Measurements from ENCODE around the gene PPAN.

The PPAN gene

GRCh38 chr19:10113964-10114650 is 7.9 kb downstream of the PPAN start:
- DNase-seq = no peak

- DNase-seq = no peak
These were observed 8.7 kb downstream of the PPAN start for GRCh38 chr19:10114651-10115391.

- DNase-seq = no peak
These were observed 9.4 kb downstream of the PPAN start for GRCh38 chr19:10115392-10116084.

DNA sequence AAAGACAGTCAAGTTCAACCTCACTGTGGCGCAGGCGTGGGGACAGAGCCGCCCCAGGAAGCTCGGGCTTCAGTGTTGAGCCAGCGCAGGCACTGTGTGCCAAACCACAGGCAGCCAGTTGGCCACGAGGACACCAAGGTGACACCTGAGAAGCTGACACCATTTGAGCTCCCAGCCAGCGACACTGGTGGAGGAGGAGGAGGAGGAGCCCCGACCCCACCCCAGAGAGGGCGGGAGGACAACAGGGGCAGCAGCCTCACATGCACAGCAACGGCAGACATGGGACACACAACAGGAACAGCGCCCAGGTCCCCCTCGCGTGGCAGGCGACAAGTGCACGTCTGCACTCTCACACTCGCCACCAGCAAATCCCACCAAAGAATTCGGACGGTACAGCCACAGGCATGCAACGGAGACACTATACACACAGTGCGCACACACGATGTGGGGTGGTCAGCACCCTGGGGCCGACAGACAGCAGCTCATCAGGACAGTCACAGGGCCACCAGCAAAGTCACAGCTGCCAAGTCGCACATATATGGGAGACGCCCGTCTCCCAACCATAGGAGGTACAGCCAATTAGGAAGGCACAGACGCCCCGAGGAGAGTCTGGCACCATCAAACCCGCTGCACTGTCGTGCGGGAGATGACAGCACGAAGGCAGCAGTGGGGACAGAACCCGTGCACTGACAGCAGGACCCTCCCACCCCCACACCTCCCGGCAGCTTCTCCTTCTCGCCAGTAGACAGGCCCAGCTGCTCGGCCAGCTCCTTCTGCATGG is 10.1 kb downstream of the PPAN start:
- no peak for DNase-seq

GRCh38 chr19:10116866-10117616 is 10.9 kb downstream of the PPAN start:
- no peak for DNase-seq

- DNase-seq = no peak
These were observed 12.8 kb downstream of the PPAN start for GRCh38 chr19:10118960-10119359.

DNA sequence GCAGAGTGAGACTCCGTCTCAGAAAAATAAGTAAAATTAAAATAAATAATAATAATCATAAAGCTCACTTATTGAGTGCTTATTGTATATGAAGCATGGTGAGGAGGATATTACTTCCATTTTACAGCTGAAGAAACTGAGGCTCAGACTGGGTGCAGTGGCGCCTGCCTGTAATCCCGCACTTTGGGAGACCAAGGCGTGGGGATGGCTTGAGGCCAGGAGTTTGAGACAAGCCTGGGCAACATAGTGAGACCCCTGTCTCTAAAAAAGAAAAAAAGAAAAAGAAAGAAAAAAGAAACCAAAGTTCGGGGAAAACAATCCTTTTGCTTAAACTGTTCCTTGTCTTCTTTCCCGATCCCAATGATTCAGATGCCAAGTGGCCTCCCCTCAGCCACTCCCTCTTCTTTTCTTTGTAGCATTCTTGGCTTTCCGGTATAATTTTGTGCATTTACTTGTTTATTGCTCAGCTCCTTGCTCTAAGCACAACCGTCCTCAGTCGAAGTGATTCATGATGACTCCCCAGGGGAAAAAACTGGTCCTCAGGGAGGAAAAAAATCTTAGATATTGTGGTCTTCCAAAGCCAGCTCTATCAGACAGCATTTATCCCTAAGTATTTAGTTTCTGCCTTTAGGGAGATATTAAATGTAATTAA is 14.5 kb downstream of the PPAN start:
- DNase-seq = no peak

DNA sequence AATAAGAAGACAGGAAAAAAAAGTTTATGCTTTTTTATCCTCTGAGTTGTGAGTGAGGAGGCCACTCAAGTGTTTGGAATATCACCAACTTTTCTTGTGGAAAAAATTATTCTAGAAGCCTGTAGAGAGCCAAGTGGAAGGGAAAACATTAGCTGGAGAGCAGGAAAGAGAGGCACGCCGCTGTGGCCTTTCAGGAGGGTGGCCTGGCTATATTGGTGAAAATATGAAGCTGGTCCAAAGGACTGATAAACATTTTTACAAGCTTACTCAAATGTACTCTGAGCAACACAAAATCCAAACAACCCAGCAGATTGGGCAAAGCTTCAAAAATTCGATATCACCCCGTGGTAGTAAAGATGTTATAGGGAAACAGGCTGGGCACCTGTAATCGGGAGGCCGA is 15.9 kb downstream of the PPAN start:
- no peak for DNase-seq

DNA sequence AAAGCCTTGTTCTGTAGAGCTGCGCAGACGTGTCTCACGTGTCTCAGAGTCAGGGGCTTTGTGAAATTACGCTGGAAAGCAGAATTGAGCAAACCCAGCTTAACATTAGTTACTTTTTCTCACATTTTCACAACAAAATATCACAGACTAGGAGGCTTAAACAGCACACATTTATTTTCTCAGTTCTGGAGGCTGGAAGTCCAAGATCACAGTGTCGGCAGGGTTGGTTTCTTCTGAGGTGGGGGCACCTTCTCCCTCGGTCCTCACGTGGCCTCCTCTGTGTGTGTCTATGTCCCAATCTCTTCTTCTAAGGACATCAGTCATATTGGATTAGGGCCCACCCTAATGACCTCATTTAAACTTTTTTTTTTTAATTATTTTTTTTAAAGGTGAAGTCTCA is 18.3 kb downstream of the PPAN start:
- DNase-seq = no peak

- peak; percentile 74 to 82 for DNase-seq
These were observed 20.1 kb downstream of the PPAN start for GRCh38 chr19:10126213-10126639.

DNA sequence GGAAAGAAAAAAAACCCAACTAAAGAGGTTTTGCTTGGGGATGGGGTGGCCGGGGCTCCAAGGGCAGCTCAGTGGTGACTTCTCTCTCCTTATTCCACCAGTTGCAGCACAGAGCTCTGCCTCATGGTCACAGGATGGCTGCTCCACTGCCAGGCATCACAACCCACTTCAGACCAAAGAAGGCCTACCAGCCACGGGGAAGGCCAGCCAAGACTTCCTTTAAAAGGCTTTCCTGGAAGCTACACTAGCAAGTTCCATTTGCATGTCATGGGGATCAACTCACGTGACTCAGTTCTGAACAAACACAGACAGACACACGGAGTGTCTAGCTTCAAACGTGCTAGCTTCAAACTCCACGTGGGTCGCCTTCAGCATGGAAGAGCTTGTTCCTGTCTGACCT is 26.7 kb downstream of the PPAN start:
- DNase-seq = peak; percentile 49 to 75

- no peak for DNase-seq
These were observed 27.4 kb downstream of the PPAN start for GRCh38 chr19:10133596-10133995.

- DNase-seq = no peak
These were observed 27.9 kb downstream of the PPAN start for GRCh38 chr19:10134040-10134439.

GRCh38 chr19:10135551-10136334 is 29.6 kb downstream of the PPAN start:
- no peak for DNase-seq

GRCh38 chr19:10136936-10137335 is 30.8 kb downstream of the PPAN start:
- DNase-seq = no peak

DNA sequence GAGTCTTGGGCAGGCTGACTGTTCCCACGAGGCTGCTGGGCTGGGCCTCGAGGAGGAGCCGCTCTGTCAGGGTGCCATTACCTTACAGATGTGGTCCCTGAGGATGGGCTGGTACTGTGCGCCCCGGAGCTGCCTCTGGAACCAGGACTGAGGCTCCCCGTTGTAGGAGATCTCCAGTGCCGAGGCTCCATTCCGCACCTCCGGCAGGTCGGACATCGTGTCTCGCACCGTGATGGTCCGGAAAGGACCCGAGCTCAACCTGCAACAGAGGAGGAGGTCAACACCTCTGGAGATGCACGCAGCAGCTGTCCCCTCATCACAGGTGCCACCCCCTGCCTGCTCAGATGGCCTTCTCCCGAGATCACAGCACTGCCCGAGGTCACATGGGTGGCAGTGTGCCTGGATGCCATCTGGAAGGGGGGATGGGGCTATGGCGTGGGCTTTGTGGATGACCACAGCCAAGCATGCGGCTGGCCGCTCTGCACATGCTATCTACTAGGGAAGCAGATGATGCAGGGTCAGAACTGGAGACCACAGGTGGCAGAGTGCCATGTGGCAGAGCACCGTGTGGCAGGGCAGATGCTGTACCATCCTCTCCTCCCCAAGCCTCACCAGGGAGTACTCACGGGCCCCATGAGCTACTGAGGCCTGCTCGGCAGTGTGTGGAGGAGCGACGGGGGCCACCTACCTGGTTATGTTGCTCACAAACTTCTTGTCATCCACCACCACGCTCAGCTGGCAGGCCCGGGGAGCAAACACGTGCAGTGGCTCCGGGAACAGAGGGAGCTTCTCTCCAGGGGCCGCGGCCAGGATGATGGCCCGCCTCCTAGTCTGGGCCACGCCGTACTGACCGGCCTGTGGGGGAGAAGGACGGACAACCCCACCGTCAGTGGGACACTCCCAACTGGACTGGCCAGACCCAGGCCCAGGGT is 31.9 kb downstream of the PPAN start:
- no peak for DNase-seq

- DNase-seq = no peak
These were observed 33.0 kb downstream of the PPAN start for GRCh38 chr19:10138879-10139795.

DNA sequence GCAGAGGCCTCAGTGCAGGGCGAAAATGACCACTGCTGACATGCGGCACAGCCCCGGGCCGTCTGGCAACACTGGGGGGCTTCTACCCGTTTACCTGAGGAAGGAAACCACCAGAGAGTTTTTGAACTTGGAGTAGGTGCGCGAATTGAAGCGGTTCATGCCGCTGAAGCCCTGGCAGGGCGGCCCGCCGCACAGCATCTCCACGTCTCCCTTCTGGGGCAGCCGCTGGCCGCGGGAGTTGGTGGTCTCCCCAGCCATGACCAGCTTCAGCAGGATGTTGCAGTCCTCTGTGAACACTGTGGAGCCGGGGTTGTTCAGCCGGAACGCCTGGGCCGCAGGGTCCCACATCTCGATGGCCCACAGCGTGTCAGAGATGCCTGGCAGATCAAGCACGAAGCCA is 33.8 kb downstream of the PPAN start:
- DNase-seq = no peak

DNA sequence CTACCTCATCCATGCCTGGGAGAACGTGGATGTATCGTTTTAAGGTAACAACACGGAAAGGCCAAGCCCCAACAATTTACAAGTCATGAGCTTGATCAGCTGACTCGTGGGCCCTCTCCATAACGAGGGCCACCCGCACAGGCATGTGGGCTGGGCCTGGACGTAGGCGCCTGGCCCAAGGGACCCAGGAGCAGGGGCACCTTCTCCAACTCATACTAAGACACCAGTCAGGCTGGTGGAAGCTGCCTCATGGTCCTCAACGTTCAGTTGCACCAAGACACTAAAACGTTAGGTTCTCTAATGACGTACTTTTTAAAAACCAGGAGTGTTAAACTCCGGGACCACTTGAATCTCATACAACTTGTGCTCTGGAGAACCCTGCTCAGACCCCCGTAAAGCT is 35.3 kb downstream of the PPAN start:
- no peak for DNase-seq

All from inflammatory macrophage treated with lipopolysaccharide for 1 hour (primary cell).